ENCODE measurements around the gene SCD.

- TF ChIP-seq FOSL1 (IDR thresholded peaks at IDR 0.05; ENCODE audit: low read depth) (no peak), CTCF (IDR thresholded peaks at IDR 0.05 in 2 of 3, conservative IDR thresholded peaks at IDR 0.05 in 1 of 3; ENCODE audit: borderline replicate concordance in 1 of 3, insufficient read depth in 1 of 3, low read depth in 2 of 3, low read length in 2 of 3) (no peak), ZFX (IDR thresholded peaks at IDR 0.05) (no peak), RAD21 (IDR thresholded peaks at IDR 0.05; ENCODE audit: low read depth) (no peak), EZH2phosphoT487 (IDR thresholded peaks at IDR 0.05; ENCODE audit: borderline replicate concordance) (no peak), POLR2A (IDR thresholded peaks at IDR 0.05; ENCODE audit: borderline replicate concordance, extremely low read depth, insufficient read depth, insufficient read length) (no peak), POLR2AphosphoS5 (IDR thresholded peaks at IDR 0.05; ENCODE audit: low read depth, low read length) (no peak), ZBTB33 (IDR thresholded peaks at IDR 0.05; ENCODE audit: extremely low read depth, insufficient replicate concordance, low read length) (no peak), EGR1 (IDR thresholded peaks at IDR 0.05; ENCODE audit: low read depth) (no peak), EZH2 (IDR thresholded peaks at IDR 0.05) (no peak), CEBPB (IDR thresholded peaks at IDR 0.05; ENCODE audit: low read depth) (no peak), ELF1 (IDR thresholded peaks at IDR 0.05; ENCODE audit: borderline replicate concordance, low read depth) (no peak)
- TF ChIP-seq, protein P1, sequence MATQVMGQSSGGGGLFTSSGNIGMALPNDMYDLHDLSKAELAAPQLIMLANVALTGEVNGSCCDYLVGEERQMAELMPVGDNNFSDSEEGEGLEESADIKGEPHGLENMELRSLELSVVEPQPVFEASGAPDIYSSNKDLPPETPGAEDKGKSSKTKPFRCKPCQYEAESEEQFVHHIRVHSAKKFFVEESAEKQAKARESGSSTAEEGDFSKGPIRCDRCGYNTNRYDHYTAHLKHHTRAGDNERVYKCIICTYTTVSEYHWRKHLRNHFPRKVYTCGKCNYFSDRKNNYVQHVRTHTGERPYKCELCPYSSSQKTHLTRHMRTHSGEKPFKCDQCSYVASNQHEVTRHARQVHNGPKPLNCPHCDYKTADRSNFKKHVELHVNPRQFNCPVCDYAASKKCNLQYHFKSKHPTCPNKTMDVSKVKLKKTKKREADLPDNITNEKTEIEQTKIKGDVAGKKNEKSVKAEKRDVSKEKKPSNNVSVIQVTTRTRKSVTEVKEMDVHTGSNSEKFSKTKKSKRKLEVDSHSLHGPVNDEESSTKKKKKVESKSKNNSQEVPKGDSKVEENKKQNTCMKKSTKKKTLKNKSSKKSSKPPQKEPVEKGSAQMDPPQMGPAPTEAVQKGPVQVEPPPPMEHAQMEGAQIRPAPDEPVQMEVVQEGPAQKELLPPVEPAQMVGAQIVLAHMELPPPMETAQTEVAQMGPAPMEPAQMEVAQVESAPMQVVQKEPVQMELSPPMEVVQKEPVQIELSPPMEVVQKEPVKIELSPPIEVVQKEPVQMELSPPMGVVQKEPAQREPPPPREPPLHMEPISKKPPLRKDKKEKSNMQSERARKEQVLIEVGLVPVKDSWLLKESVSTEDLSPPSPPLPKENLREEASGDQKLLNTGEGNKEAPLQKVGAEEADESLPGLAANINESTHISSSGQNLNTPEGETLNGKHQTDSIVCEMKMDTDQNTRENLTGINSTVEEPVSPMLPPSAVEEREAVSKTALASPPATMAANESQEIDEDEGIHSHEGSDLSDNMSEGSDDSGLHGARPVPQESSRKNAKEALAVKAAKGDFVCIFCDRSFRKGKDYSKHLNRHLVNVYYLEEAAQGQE (IDR thresholded peaks at IDR 0.05; ENCODE audit: low read depth): no peak
- TF ChIP-seq, protein P2, sequence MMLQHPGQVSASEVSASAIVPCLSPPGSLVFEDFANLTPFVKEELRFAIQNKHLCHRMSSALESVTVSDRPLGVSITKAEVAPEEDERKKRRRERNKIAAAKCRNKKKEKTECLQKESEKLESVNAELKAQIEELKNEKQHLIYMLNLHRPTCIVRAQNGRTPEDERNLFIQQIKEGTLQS (IDR thresholded peaks at IDR 0.05): no peak
Observed at GRCh38 chr10:100348389-100348927, 1.4 kb downstream of the SCD start.
